Esophagus muscularis mucosa (tissue), 3 donors: ENCODE data around the gene UBAC2.

Experiments used
- CTCF ChIP-seq, 3 experiments: fragments of 200-600 bp in 2 of 3; fragments of 450-650 bp in 1 of 3; sonication (generic) in 2 of 3; IDR thresholded peaks; one replicate each; pipeline ENCODE4 v1.5.1; 2017 to 2019; ENCODE audit warnings: antibody characterized with exemption in 3 of 3, mild to moderate bottlenecking in 2 of 3, moderate library complexity in 1 of 3
- POLR2A ChIP-seq: fragments of 450-650 bp; IDR thresholded peaks from one replicate; pipeline ENCODE4 v1.6.1; 2017; ENCODE audit warnings: antibody characterized with exemption, moderate library complexity, mild to moderate bottlenecking, low read depth

GRCh38 chr13:99277629-99278028 is 77.0 kb downstream of the UBAC2 start:
- no peak for TF ChIP-seq CTCF (IDR thresholded peaks at IDR 0.05)
- no peak for TF ChIP-seq POLR2A
